ENCODE results near the gene GSTA4.
"Not testable (repeated sequence)": the region's sequence is repeated elsewhere in the genome, so short reads cannot be mapped to it uniquely, and the experiment has no call there.

GSTA4 gene

DNA sequence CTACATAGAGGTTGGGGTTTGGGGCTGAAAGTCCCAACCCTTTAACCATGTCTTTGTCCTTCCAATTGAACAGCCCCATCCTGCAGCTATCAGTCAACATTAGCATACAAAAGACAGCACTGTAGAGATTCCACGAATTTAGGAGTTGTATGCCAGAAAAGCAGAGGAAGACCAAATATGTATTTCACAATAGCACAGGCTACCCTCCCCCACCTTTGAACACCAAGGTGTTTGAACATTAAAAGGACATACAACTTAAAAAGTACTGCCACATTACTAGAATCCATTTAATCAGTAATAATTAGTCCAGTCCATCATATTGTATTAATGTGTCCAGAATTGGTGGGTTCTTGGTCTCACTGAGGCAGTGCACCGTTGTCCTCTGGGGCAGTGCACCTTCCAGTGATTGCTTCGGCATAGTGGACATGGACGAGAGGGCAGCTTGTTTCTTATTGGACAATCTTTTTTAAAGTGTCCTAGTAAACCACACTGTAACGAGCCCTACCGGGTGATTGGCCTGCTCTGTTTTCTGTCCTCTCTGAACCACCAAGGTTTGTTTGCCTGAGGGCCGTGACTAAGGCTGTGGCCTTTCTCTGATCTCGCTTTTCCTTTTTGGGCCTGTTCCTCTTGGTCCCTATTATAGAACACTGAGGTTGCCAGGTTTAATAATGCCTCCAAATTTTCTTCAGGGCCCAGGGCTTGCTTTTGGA lies 36.4 kb downstream of the GSTA4 start:
- H4K20me1 ChIP-seq: no peaks in the 10 kb centered on the region
- no peak for TF ChIP-seq Cebpa-rat (IDR thresholded peaks at IDR 0.05)
- H3K9me3 ChIP-seq: no peaks in the 10 kb centered on the region
- peaks cover 35% of the 10 kb centered on the region for H3K4me1 ChIP-seq
- no peak overlapping the region for H3K9ac ChIP-seq
- no peak overlapping the region for H3K27ac ChIP-seq
- H3K4me2 ChIP-seq: no peak overlapping the region
- H3K27me3 ChIP-seq: no peaks in the 10 kb centered on the region
- H3K36me3 ChIP-seq: no peaks in the 10 kb centered on the region
- H3K4me3 ChIP-seq: no peak overlapping the region

GRCh38 chr6:52955871-52956270 lies 39.2 kb downstream of the GSTA4 start:
- Histone ChIP-seq H3K27me3 (no peaks in the 10 kb centered on the region), H3K4me3 (no peak overlapping the region), H3K27ac (no peak overlapping the region), H3K4me1 (peaks cover 23% of the 10 kb centered on the region), H3K9ac (no peak overlapping the region), H3K36me3 (no peaks in the 10 kb centered on the region), H3K9me3 (no peaks in the 10 kb centered on the region), H4K20me1 (no peaks in the 10 kb centered on the region), H3K4me2 (no peak overlapping the region)
- no peak for TF ChIP-seq Cebpa-rat (IDR thresholded peaks at IDR 0.05)

DNA sequence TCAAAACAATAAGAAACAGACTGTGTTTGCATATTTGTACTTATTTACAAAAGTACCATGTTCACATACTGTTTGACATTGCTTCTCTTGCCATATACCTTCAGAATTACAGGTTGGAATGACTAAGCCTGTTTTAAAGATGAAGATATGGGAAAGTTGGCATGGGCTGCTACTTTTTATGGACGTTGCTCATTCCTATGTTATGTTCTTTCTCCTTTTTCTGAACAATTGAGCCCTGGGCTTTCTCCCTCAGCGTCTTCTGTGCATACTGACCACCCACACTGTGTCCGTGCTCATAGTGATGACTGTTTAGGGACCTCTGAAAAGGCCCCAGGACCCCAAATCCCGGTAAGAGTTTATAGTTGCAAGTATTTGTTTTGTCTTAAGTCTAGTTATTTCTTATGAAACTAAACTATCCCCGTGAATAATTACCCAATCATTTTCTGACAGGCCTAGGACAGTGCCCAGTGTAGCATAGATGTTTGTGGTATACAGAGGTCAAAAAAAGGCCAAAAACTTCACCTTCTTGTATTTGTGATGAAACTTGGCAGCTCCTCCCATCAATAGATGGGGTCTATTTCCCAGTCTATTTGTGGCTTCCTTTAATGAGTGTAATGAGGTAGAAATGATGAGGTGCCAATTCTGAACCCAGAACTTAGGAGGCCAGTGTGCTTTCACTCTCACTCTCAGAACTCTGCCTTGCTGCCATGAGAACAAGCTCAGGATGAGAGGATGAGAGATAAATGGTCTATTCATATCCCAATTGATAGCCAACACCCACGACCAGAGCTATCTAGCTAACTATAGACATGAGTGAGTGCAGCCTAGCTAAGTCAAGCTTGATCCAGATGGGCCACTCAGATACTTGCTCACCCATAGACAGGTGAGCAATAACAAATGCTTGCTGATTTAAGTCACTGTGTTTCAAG lies 40.9 kb downstream of the GSTA4 start:
- no peak overlapping the region for H3K27ac ChIP-seq
- H3K36me3 ChIP-seq: no peaks in the 10 kb centered on the region
- H3K9ac ChIP-seq: no peak overlapping the region
- no peaks in the 10 kb centered on the region for H3K9me3 ChIP-seq
- peaks cover 6% of the 10 kb centered on the region; the same call in 1 of the 2 replicates for H3K4me1 ChIP-seq
- no peak overlapping the region for H3K4me3 ChIP-seq
- H3K27me3 ChIP-seq: no peaks in the 10 kb centered on the region
- H3K4me2 ChIP-seq: no peak overlapping the region
- no peaks in the 10 kb centered on the region for H4K20me1 ChIP-seq
- TF ChIP-seq Cebpa-rat (IDR thresholded peaks at IDR 0.05): no peak

DNA sequence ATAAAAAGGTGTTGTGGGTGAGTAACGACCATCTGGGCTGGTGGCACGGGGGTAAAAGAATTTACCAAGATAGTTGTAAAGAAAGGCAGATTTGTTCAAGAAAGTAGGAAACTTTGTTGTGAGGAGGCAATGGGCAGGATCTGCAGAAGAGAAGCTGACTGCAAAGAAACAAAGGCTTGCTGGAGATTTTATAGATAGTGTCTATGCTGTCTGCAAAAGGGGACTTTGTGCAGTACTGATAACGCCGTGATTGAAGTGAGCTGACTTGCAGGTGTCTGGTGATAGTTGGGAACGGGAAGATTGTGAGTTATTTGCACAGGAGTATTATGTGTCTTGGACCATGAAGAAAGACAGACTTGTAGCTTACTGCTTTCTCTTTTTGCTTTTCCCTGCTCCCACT lies 48.8 kb downstream of the GSTA4 start:
- TF ChIP-seq Cebpa-rat (IDR thresholded peaks at IDR 0.05): no peak
- Histone ChIP-seq H3K36me3 (no peaks in the 10 kb centered on the region), H4K20me1 (no peaks in the 10 kb centered on the region), H3K4me1 (no peaks in the 10 kb centered on the region), H3K27me3 (no peaks in the 10 kb centered on the region), H3K9ac (no peak overlapping the region), H3K9me3 (no peaks in the 10 kb centered on the region), H3K4me2 (no peak overlapping the region), H3K4me3 (no peak overlapping the region), H3K27ac (no peak overlapping the region)

DNA sequence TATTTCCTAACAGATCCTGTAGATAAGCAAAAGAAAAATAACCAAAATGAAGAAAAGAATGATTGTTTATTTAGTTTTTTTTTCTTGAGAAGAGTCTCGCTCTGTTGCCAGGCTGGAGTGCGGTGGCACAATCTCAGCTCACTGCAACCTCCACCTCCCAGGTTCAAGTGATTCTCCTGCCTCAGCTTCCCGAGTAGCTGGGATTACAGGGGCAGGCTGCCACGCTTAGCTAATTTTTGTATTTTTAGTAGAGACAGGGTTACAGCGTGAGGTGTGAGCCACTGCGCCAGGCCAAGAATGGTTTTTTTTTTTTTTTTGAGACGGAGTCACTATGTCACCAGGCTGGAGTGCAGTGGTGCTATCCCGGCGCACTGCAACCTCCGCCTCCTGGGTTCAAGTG lies 52.3 kb downstream of the GSTA4 start:
- not testable (repeated sequence) for H3K9me3 ChIP-seq, H3K4me3 ChIP-seq, H3K36me3 ChIP-seq, H3K4me1 ChIP-seq, H3K9ac ChIP-seq, H4K20me1 ChIP-seq, H3K4me2 ChIP-seq, H3K27ac ChIP-seq, H3K27me3 ChIP-seq

DNA sequence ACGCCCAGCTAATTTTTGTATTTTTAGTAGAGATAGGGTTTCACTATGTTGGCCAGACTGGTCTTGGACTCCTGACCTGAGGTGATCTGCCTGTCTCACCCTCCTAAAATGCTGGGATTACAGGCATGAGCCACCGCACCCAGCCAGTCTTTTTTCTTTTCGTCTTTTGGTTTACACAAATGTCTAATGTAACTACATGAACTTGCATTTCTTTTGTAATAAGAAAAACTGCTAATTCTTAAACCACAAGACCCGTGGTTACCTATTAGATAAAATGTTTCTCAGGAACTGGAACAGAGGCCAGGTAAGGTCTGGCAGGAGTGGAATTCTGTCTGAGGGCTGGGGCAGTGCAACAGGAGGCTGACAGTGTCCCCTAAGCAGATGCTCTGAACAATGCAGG lies 52.9 kb downstream of the GSTA4 start:
- Histone ChIP-seq H3K4me3 (no peak overlapping the region), H3K4me2 (no peak overlapping the region)
- no peak for TF ChIP-seq Cebpa-rat (IDR thresholded peaks at IDR 0.05)

GRCh38 chr6:52937908-52938307 lies 57.2 kb downstream of the GSTA4 start:
- no peaks in the 10 kb centered on the region for H3K36me3 ChIP-seq
- H3K9me3 ChIP-seq: no peaks in the 10 kb centered on the region
- no peaks in the 10 kb centered on the region for H4K20me1 ChIP-seq
- no peaks in the 10 kb centered on the region for H3K27me3 ChIP-seq
- TF ChIP-seq Cebpa-rat (IDR thresholded peaks at IDR 0.05): no peak
- no peak overlapping the region for H3K27ac ChIP-seq
- H3K4me2 ChIP-seq: no peak overlapping the region
- H3K4me3 ChIP-seq: no peak overlapping the region
- H3K9ac ChIP-seq: no peak overlapping the region
- H3K4me1 ChIP-seq: 0 out of 2 replicates have a peak, but pooled peaks cover 4% of the 10 kb centered on the region

More for the DNA sequence above, 52.9 kb downstream of the GSTA4 start:
- H3K9me3 ChIP-seq: no peaks in the 10 kb centered on the region
- no peak overlapping the region for H3K27ac ChIP-seq
- no peaks in the 10 kb centered on the region for H3K27me3 ChIP-seq
- H4K20me1 ChIP-seq: no peaks in the 10 kb centered on the region
- no peak overlapping the region for H3K9ac ChIP-seq
- H3K36me3 ChIP-seq: no peaks in the 10 kb centered on the region
- H3K4me1 ChIP-seq: no peaks in the 10 kb centered on the region

DNA sequence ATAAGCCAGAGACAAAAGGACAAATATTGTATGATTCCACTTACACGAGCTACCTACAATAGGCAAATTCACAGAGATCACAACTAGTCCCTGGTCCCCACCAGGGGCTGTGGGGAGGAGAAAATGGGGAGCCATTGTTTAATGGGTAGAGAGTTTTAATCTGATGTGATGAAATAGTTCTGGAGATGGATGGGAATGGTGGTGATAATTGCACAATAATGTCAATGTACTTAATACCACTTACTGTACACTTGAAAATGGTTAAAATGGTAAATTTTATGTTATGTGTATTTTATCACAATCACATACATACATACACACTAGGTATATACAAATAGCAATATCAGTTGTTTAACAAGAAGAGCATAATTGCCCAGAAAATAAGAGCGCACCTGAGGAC lies 61.3 kb downstream of the GSTA4 start:
- Histone ChIP-seq H3K4me3 (no peak overlapping the region), H3K4me1 (0 out of 2 replicates have a peak, but pooled peaks cover 4% of the 10 kb centered on the region), H3K27me3 (no peaks in the 10 kb centered on the region), H3K9me3 (no peaks in the 10 kb centered on the region), H3K4me2 (no peak overlapping the region), H3K9ac (no peak overlapping the region), H3K36me3 (no peaks in the 10 kb centered on the region), H4K20me1 (no peaks in the 10 kb centered on the region), H3K27ac (no peak overlapping the region)
- TF ChIP-seq Cebpa-rat (IDR thresholded peaks at IDR 0.05): no peak

DNA sequence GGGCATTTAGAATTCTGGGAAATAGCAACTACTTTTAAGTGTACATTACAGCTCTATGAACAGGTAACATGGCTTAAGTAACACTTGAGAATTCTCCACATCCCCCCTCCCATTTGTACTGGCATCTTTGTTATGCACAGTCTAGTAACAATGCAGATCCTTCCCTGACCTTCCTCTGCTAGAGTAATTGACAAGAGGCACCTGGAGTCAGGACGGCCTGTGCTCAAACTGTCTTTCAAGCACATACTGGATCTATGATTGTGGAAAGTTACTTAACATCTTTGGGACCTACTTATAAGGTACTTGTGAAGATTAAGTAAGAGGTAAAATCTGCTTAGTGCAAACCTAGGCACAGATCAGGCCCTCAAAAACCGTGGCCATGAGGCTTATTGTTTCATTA lies 63.7 kb downstream of the GSTA4 start:
- Histone ChIP-seq H3K4me2 (no peak overlapping the region), H3K9ac (no peak overlapping the region), H3K27ac (no peak overlapping the region), H3K27me3 (no peaks in the 10 kb centered on the region), H3K4me1 (no peaks in the 10 kb centered on the region), H3K4me3 (no peak overlapping the region), H3K9me3 (no peaks in the 10 kb centered on the region), H3K36me3 (no peaks in the 10 kb centered on the region), H4K20me1 (no peaks in the 10 kb centered on the region)
- TF ChIP-seq Cebpa-rat (IDR thresholded peaks at IDR 0.05): no peak
